HL-60 (cell line): ENCODE results near the gene FBXW7.

Experiments
- DNase-seq, 2 experiments: peaks; one replicate each; pipeline ENCODE4 v3.0.0-alpha.2; 2010 to 2020; ENCODE audit warnings: low read depth in 1 of 2, low spot score in 1 of 2
- H3K27ac ChIP-seq: fragments of 250-450 bp; sonication (Bioruptor Pico); replicated peaks from 2 replicates; pipeline ENCODE4 v1.5.1; 2020; ENCODE audit warnings: mild to moderate bottlenecking, moderate library complexity
- H3K27me3 ChIP-seq: fragments of 250-450 bp; sonication (Bioruptor Pico); 2 replicates; pipeline ENCODE4 v1.5.1; 2021; ENCODE audit warnings: mild to moderate bottlenecking, moderate library complexity; ENCODE audit not compliant: insufficient read depth, poor library complexity, severe bottlenecking
- H3K4me3 ChIP-seq: replicated peaks from 2 replicates; pipeline ENCODE4 v1.5.1; 2011; ENCODE audit warnings: mild to moderate bottlenecking, control low read depth, low read length; ENCODE audit not compliant: insufficient read depth
- CTCF ChIP-seq: IDR thresholded peaks from one replicate; pipeline ENCODE4 v1.5.1; 2011; ENCODE audit warnings: low read length, control low read depth, inconsistent platforms; ENCODE audit not compliant: insufficient read depth
- GABPA ChIP-seq: IDR thresholded peaks from 2 replicates; pipeline ENCODE4 v1.6.1; 2012; ENCODE audit warnings: low read depth
- POLR2AphosphoS5 ChIP-seq: IDR thresholded peaks from 2 replicates; pipeline ENCODE4 v1.6.1; 2012; ENCODE audit warnings: low read depth
- REST ChIP-seq: IDR thresholded peaks from 2 replicates; pipeline ENCODE4 v1.6.1; 2012; ENCODE audit warnings: low read depth; ENCODE audit not compliant: insufficient replicate concordance
- SPI1 ChIP-seq: IDR thresholded peaks from 2 replicates; pipeline ENCODE4 v1.6.1; 2012; ENCODE audit warnings: low read depth, mild to moderate bottlenecking, borderline replicate concordance

The FBXW7 gene

GRCh38 chr4:152539556-152540292 is 3.8 kb upstream of the FBXW7 start:
- no peak for TF ChIP-seq SPI1
- TF ChIP-seq POLR2AphosphoS5 = no peak; the same call in 1 of the 2 replicates
- TF ChIP-seq CTCF = no peak
- TF ChIP-seq GABPA = no peak
- no peak for TF ChIP-seq REST
- no peak overlapping the region for H3K4me3 ChIP-seq
- H3K27me3 ChIP-seq = no peaks in the 10 kb centered on the region
- DNase-seq = no peak
- H3K27ac ChIP-seq = no peak overlapping the region

- TF ChIP-seq POLR2AphosphoS5 (no peak), REST (no peak), CTCF (no peak), SPI1 (no peak), GABPA (no peak)
Observed at GRCh38 chr4:152537881-152538280, 2.0 kb upstream of the FBXW7 start.

GRCh38 chr4:152536545-152537182 is 772 bp upstream of the FBXW7 start:
- Histone ChIP-seq H3K27me3 (no peaks in the 10 kb centered on the region), H3K4me3 (peak overlapping the region; percentile 74), H3K27ac (peak overlapping the region; percentile 92)
- peak in 1 of 2 experiments; percentile 62 for DNase-seq
- TF ChIP-seq GABPA (no peak), POLR2AphosphoS5 (peak; percentile 52; the same call in 1 of the 2 replicates)

More at GRCh38 chr4:152537881-152538280, 2.0 kb upstream of the FBXW7 start:
- Histone ChIP-seq H3K27me3 (no peaks in the 10 kb centered on the region), H3K4me3 (no peak overlapping the region), H3K27ac (no peak overlapping the region)
- DNase-seq = no peak

- no peak for TF ChIP-seq CTCF
- no peak for TF ChIP-seq GABPA
- no peak for TF ChIP-seq POLR2AphosphoS5
- TF ChIP-seq SPI1 = no peak
- TF ChIP-seq REST = no peak
- Histone ChIP-seq H3K27ac (peak overlapping the region; percentile 92), H3K4me3 (peak overlapping the region; percentile 89), H3K27me3 (no peaks in the 10 kb centered on the region)
- DNase-seq = no peak
Observed at GRCh38 chr4:152535360-152535902, 461 bp downstream of the FBXW7 start.
